Skeletal muscle tissue (tissue), 4 donors: ENCODE results near the gene HMGN1. TPM values are rescaled to one million over a fixed set of nuclear protein-coding genes. Genes with fewer than 3 reads are reported as not detected.
A peak's percentile ranks its signal among the peaks of the same experiment; 100 is the strongest.
"Not testable (repeated sequence)": the region's sequence is repeated elsewhere in the genome, so short reads cannot be mapped to it uniquely, and the experiment has no call there.

Experiments
- H3K27ac ChIP-seq: one replicate; pipeline ENCODE4 v1.7.0; 2013; ENCODE audit warnings: mild to moderate bottlenecking, low read depth, low read length, inconsistent platforms
- H3K27me3 ChIP-seq, 3 donors: one replicate each; pipeline ENCODE4 v1.7.0; 2013; ENCODE audit warnings: low read length in 3 of 3; ENCODE audit not compliant: control insufficient read depth in 3 of 3, insufficient read depth in 3 of 3
- H3K36me3 ChIP-seq, 3 donors: one replicate each; pipeline ENCODE4 v1.7.0; 2013; ENCODE audit warnings: low read length in 3 of 3; ENCODE audit not compliant: control insufficient read depth in 3 of 3, insufficient read depth in 3 of 3
- H3K4me1 ChIP-seq, 3 donors: one replicate each; pipeline ENCODE4 v1.7.0; 2013; ENCODE audit warnings: low read length in 3 of 3, mild to moderate bottlenecking in 3 of 3; ENCODE audit not compliant: control insufficient read depth in 3 of 3, insufficient read depth in 3 of 3
- H3K4me3 ChIP-seq, 3 donors: one replicate each; pipeline ENCODE4 v1.7.0; 2013; ENCODE audit warnings: low read length in 3 of 3
- H3K9ac ChIP-seq, 3 donors: one replicate each; pipeline ENCODE4 v1.7.0; 2013; ENCODE audit warnings: low read length in 3 of 3, mild to moderate bottlenecking in 3 of 3, moderate library complexity in 2 of 3, low read depth in 1 of 3
- H3K9me3 ChIP-seq, 3 donors: one replicate each; pipeline ENCODE4 v1.7.0; 2013; ENCODE audit warnings: low read length in 3 of 3; ENCODE audit not compliant: control insufficient read depth in 3 of 3
- total RNA-seq: library from RNA; depleted of rRNA; stranded (reverse); fragments of >200 nt; gene quantifications from one replicate; pipeline ENCODE4 v1.2.3, GENCODE V29; 2014
- donor health status: Osteomylitis.

The HMGN1 gene
- total RNA-seq, 1 donor from 2014 or later, result 87.7 TPM

GRCh38 chr21:39385299-39386145, 36.6 kb upstream of the HMGN1 start:
- peak overlapping the region; percentile 75 for H3K27ac ChIP-seq
- H3K9ac ChIP-seq, result peak overlapping the region; percentile 77 to 89 (median 80)
- H3K36me3 ChIP-seq, result peaks cover 0 to 7% (median 1%) of the 10 kb centered on the region in 3 donors
- H3K4me3 ChIP-seq, result peak overlapping the region; percentile 62 to 73 (median 73)
- H3K27me3 ChIP-seq, result no peaks in the 10 kb centered on the region
- H3K9me3 ChIP-seq, result no peaks in the 10 kb centered on the region
- H3K4me1 ChIP-seq, result peaks cover 23 to 37% (median 25%) of the 10 kb centered on the region in 3 donors

- Histone ChIP-seq H3K4me1 (peaks cover 23 to 37% (median 25%) of the 10 kb centered on the region in 3 donors), H3K4me3 (peak overlapping the region; percentile 62 to 73 (median 73)), H3K27me3 (no peaks in the 10 kb centered on the region), H3K27ac (peak overlapping the region; percentile 74), H3K36me3 (peaks cover 0 to 3% (median 0%) of the 10 kb centered on the region in 3 donors), H3K9me3 (no peaks in the 10 kb centered on the region), H3K9ac (peak overlapping the region; percentile 77 to 89 (median 80))
Observed at GRCh38 chr21:39384674-39385298, 35.9 kb upstream of the HMGN1 start.

GRCh38 chr21:39382096-39382495, 33.2 kb upstream of the HMGN1 start:
- H3K36me3 ChIP-seq, H3K9ac ChIP-seq, H3K27ac ChIP-seq, H3K27me3 ChIP-seq, H3K9me3 ChIP-seq, H3K4me3 ChIP-seq: not testable (repeated sequence)
- peaks cover 16 to 28% (median 19%) of the 10 kb centered on the region in 3 donors for H3K4me1 ChIP-seq

GRCh38 chr21:39381009-39381408, 32.1 kb upstream of the HMGN1 start:
- Histone ChIP-seq H3K4me3 (peak overlapping the region; percentile 92 to 97 (median 94)), H3K27me3 (no peaks in the 10 kb centered on the region), H3K4me1 (peaks cover 8 to 24% (median 13%) of the 10 kb centered on the region in 3 donors), H3K9ac (peak overlapping the region; percentile 94 to 97 (median 95)), H3K36me3 (peaks cover 0 to 3% (median 0%) of the 10 kb centered on the region in 3 donors), H3K9me3 (no peaks in the 10 kb centered on the region), H3K27ac (peak overlapping the region; percentile 94)

- H3K27me3 ChIP-seq, result no peaks in the 10 kb centered on the region
- H3K9me3 ChIP-seq, result no peaks in the 10 kb centered on the region
- peak overlapping the region; percentile 94 to 97 (median 95) for H3K9ac ChIP-seq
- H3K27ac ChIP-seq, result peak overlapping the region; percentile 94
- peaks cover 7 to 18% (median 12%) of the 10 kb centered on the region in 3 donors for H3K4me1 ChIP-seq
- peaks cover 0 to 2% (median 0%) of the 10 kb centered on the region in 3 donors for H3K36me3 ChIP-seq
- H3K4me3 ChIP-seq, result peak overlapping the region; percentile 92 to 97 (median 94)
Observed at GRCh38 chr21:39379986-39380891, 31.4 kb upstream of the HMGN1 start.

GRCh38 chr21:39377444-39378050, 28.7 kb upstream of the HMGN1 start:
- peaks cover 0 to 3% (median 0%) of the 10 kb centered on the region in 3 donors for H3K27me3 ChIP-seq
- H3K27ac ChIP-seq, result no peak overlapping the region
- no peak overlapping the region for H3K4me3 ChIP-seq

GRCh38 chr21:39375446-39375845, 26.6 kb upstream of the HMGN1 start:
- H3K4me1 ChIP-seq, result peaks cover 0 to 3% (median 3%) of the 10 kb centered on the region in 3 donors
- H3K36me3 ChIP-seq, result no peaks in the 10 kb centered on the region
- peaks cover 0 to 6% (median 0%) of the 10 kb centered on the region in 3 donors for H3K27me3 ChIP-seq
- no peak overlapping the region for H3K27ac ChIP-seq
- H3K9ac ChIP-seq, result no peak overlapping the region
- H3K4me3 ChIP-seq, result no peak overlapping the region
- no peaks in the 10 kb centered on the region for H3K9me3 ChIP-seq

More at GRCh38 chr21:39377444-39378050, 28.7 kb upstream of the HMGN1 start:
- Histone ChIP-seq H3K9ac (no peak overlapping the region), H3K4me1 (peaks cover 7 to 13% (median 10%) of the 10 kb centered on the region in 3 donors), H3K36me3 (no peaks in the 10 kb centered on the region), H3K9me3 (no peaks in the 10 kb centered on the region)

GRCh38 chr21:39374046-39374445, 25.2 kb upstream of the HMGN1 start:
- no peaks in the 10 kb centered on the region for H3K36me3 ChIP-seq
- no peak overlapping the region for H3K4me3 ChIP-seq
- H3K9me3 ChIP-seq, result no peaks in the 10 kb centered on the region
- peaks cover 0 to 6% (median 0%) of the 10 kb centered on the region in 3 donors for H3K27me3 ChIP-seq
- H3K27ac ChIP-seq, result no peak overlapping the region
- no peaks in the 10 kb centered on the region for H3K4me1 ChIP-seq
- no peak overlapping the region for H3K9ac ChIP-seq

- Histone ChIP-seq H3K27me3 (peaks cover 0 to 6% (median 0%) of the 10 kb centered on the region in 3 donors), H3K4me1 (no peaks in the 10 kb centered on the region), H3K27ac (no peak overlapping the region), H3K9ac (no peak overlapping the region), H3K9me3 (no peaks in the 10 kb centered on the region), H3K4me3 (no peak overlapping the region), H3K36me3 (no peaks in the 10 kb centered on the region)
Observed at GRCh38 chr21:39373634-39374033, 24.7 kb upstream of the HMGN1 start.
